Measurements from ENCODE around the gene CEMIP2. TPM values are rescaled to one million over a fixed set of nuclear protein-coding genes. Genes with fewer than 3 reads are reported as not detected.

The CEMIP2 gene
- total RNA-seq, 6 donors from 2014 or later, result 113 to 277 (median 161) TPM

GRCh38 chr9:71669284-71669995 is 98.9 kb downstream of the CEMIP2 start:
- no peak overlapping the region for H3K4me3 ChIP-seq
- DNase-seq (no peak), ATAC-seq (ENCODE audit: low FRiP score in 2 of 2) (no peak)
- no peak for TF ChIP-seq EP300 (IDR thresholded peaks at IDR 0.05)
- no peak for TF ChIP-seq POLR2A (IDR thresholded peaks at IDR 0.05)
- TF ChIP-seq POLR2AphosphoS5 (IDR thresholded peaks at IDR 0.05), result no peak
- no peak for TF ChIP-seq CTCF (IDR thresholded peaks at IDR 0.05)
- peaks cover under 1 to 3% (median 1%) of the 10 kb centered on the region in 4 donors for H3K4me1 ChIP-seq
- 86 to 89% methylated on average over 3 of the region's 3 CpGs for WGBS, 2 donors
- no peaks in the 10 kb centered on the region for H3K27me3 ChIP-seq
- H3K9me3 ChIP-seq, result no peaks in the 10 kb centered on the region
- H3K27ac ChIP-seq, result no peak overlapping the region
- no peaks in the 10 kb centered on the region for H3K36me3 ChIP-seq

DNA sequence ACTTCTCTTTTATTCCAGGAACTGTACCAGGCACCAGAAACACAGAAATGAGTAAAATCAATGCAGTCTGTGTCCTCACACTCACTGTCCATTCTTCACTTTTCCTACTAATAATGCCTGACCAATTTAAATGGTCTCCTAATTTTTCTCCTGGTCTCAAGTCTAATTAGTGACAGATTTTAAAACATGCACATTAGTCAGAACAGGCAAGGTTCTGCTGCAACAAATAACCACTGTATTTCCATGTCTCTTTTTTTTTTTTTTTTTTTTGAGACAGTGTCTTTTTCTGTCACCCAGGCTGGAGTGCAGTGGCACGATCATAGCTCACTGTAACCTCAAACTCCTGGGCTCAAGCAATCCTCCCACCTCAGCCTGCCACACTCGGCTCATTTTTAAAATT is 99.6 kb downstream of the CEMIP2 start:
- peaks cover 7 to 10% (median 8%) of the 10 kb centered on the region in 4 donors for H3K4me1 ChIP-seq
- no peak overlapping the region for H3K27ac ChIP-seq
- 93 to 98% methylated on average over 2 of the region's 2 CpGs for WGBS, 2 donors
- DNase-seq (no peak), ATAC-seq (ENCODE audit: low FRiP score in 2 of 2) (no peak)
- no peaks in the 10 kb centered on the region for H3K27me3 ChIP-seq
- H3K9me3 ChIP-seq, result no peaks in the 10 kb centered on the region
- H3K4me3 ChIP-seq, result no peak overlapping the region
- no peaks in the 10 kb centered on the region for H3K36me3 ChIP-seq
- TF ChIP-seq EP300 (IDR thresholded peaks at IDR 0.05) (no peak), POLR2AphosphoS5 (IDR thresholded peaks at IDR 0.05) (no peak), CTCF (IDR thresholded peaks at IDR 0.05) (no peak), POLR2A (IDR thresholded peaks at IDR 0.05) (no peak)

GRCh38 chr9:71665247-71665646 is 103.1 kb downstream of the CEMIP2 start:
- DNase-seq, result no peak
- Histone ChIP-seq H3K4me3 (no peak overlapping the region), H3K9me3 (no peaks in the 10 kb centered on the region), H3K36me3 (no peaks in the 10 kb centered on the region), H3K27me3 (no peaks in the 10 kb centered on the region), H3K27ac (no peak overlapping the region), H3K4me1 (peaks cover 13 to 31% (median 21%) of the 10 kb centered on the region in 4 donors)
- TF ChIP-seq POLR2A (IDR thresholded peaks at IDR 0.05) (no peak), CTCF (IDR thresholded peaks at IDR 0.05) (no peak), POLR2AphosphoS5 (IDR thresholded peaks at IDR 0.05) (no peak), EP300 (IDR thresholded peaks at IDR 0.05) (no peak)
- no peak for ATAC-seq (ENCODE audit: low FRiP score in 2 of 2)
- 82 to 89% methylated on average over 5 of the region's 5 CpGs for WGBS, 2 donors

- Histone ChIP-seq H3K27ac (peak overlapping the region in 1 of 4 donors; percentile 62), H3K9me3 (no peaks in the 10 kb centered on the region), H3K36me3 (no peaks in the 10 kb centered on the region), H3K4me3 (no peak overlapping the region), H3K27me3 (no peaks in the 10 kb centered on the region), H3K4me1 (peaks cover 13 to 31% (median 21%) of the 10 kb centered on the region in 4 donors)
- DNase-seq (no peak), ATAC-seq (ENCODE audit: low FRiP score in 2 of 2) (no peak)
- TF ChIP-seq POLR2AphosphoS5 (IDR thresholded peaks at IDR 0.05) (no peak), CTCF (IDR thresholded peaks at IDR 0.05) (no peak), EP300 (IDR thresholded peaks at IDR 0.05) (no peak), POLR2A (IDR thresholded peaks at IDR 0.05) (no peak)
- WGBS, 2 donors, result 42 to 52% methylated on average over 3 of the region's 3 CpGs
Observed at GRCh38 chr9:71664566-71664965, 103.7 kb downstream of the CEMIP2 start.
